HAP-1 (cell line): ENCODE data around the gene CEP85.
"Not testable (repeated sequence)": the region's sequence is repeated elsewhere in the genome, so short reads cannot be mapped to it uniquely, and the experiment has no call there.

Experiments
- DNase-seq, 2 experiments: peaks; one replicate each; pipeline ENCODE4 v3.0.0-alpha.2; 2016 to 2020; ENCODE audit warnings: low spot score in 2 of 2
- H3K27me3 ChIP-seq: fragments of 250-450 bp; sonication (Bioruptor Pico); 2 replicates; pipeline ENCODE4 v1.5.1; 2020; ENCODE audit warnings: low read depth, mild to moderate bottlenecking, moderate library complexity
- H3K36me3 ChIP-seq: fragments of 250-450 bp; sonication (Bioruptor Pico); replicated peaks from 2 replicates; pipeline ENCODE4 v1.5.1; 2020; ENCODE audit warnings: mild to moderate bottlenecking
- H3K4me1 ChIP-seq: fragments of 250-450 bp; sonication (Bioruptor Pico); 2 replicates; pipeline ENCODE4 v1.5.1; 2020; ENCODE audit warnings: mild to moderate bottlenecking
- H3K4me3 ChIP-seq: fragments of 250-450 bp; sonication (Bioruptor Pico); 2 replicates; pipeline ENCODE4 v1.5.1; 2020; ENCODE audit warnings: mild to moderate bottlenecking, moderate library complexity
- H3K9me3 ChIP-seq: fragments of 250-450 bp; sonication (Bioruptor Pico); 2 replicates; pipeline ENCODE4 v1.5.1; 2020; ENCODE audit warnings: mild to moderate bottlenecking, moderate library complexity
- in situ Hi-C: fragments of 300-500 bp; cut with MboI; formaldehyde crosslinking; loops from 3 replicates; pipeline ENCODE4 v1.14.3; 2020; ENCODE audit warnings: low sequenced_read_pairs, inconsistent platforms, mixed read lengths

The CEP85 gene

GRCh38 chr1:26285366-26286063, 51.5 kb downstream of the CEP85 start:
- H3K27me3 ChIP-seq: no peaks in the 10 kb centered on the region
- no peaks in the 10 kb centered on the region for H3K4me1 ChIP-seq
- no peaks in the 10 kb centered on the region for H3K9me3 ChIP-seq
- DNase-seq: peak; percentile 48 to 81
- peaks cover 6% of the 10 kb centered on the region for H3K36me3 ChIP-seq
- H3K4me3 ChIP-seq: no peak overlapping the region
- in situ Hi-C loops: loop anchor here (10.0 kb wide), 1 partner anchor 129 kb away; the partner anchor contains the start of gene LIN28A

GRCh38 chr1:26286064-26286416, 52.0 kb downstream of the CEP85 start:
- Histone ChIP-seq H3K36me3 (peaks cover 6% of the 10 kb centered on the region), H3K9me3 (no peaks in the 10 kb centered on the region), H3K4me3 (no peak overlapping the region), H3K4me1 (no peaks in the 10 kb centered on the region), H3K27me3 (no peaks in the 10 kb centered on the region)
- in situ Hi-C loops: loop anchor here (10.0 kb wide), 1 partner anchor 129 kb away; the partner anchor contains the start of gene LIN28A
- no peak for DNase-seq

GRCh38 chr1:26287033-26287711, 53.2 kb downstream of the CEP85 start:
- no peak for DNase-seq
- H3K36me3 ChIP-seq: no peaks in the 10 kb centered on the region; the same call in 1 of the 2 replicates
- no peaks in the 10 kb centered on the region for H3K4me1 ChIP-seq
- in situ Hi-C loops: loop anchor here (10.0 kb wide), 1 partner anchor 128 kb away; the partner anchor contains the start of gene LIN28A
- no peak overlapping the region for H3K4me3 ChIP-seq
- no peaks in the 10 kb centered on the region for H3K9me3 ChIP-seq
- H3K27me3 ChIP-seq: no peaks in the 10 kb centered on the region

GRCh38 chr1:26287811-26288210, 53.8 kb downstream of the CEP85 start:
- H3K4me1 ChIP-seq: no peaks in the 10 kb centered on the region
- in situ Hi-C loops: loop anchor here (10.0 kb wide), 1 partner anchor 127 kb away; the partner anchor contains the start of gene LIN28A

GRCh38 chr1:26288311-26288941, 54.4 kb downstream of the CEP85 start:
- Histone ChIP-seq H3K4me1 (no peaks in the 10 kb centered on the region), H3K9me3 (no peaks in the 10 kb centered on the region), H3K36me3 (no peaks in the 10 kb centered on the region), H3K27me3 (no peaks in the 10 kb centered on the region), H3K4me3 (no peak overlapping the region)
- in situ Hi-C loops: loop anchor here (10.0 kb wide), 1 partner anchor 126 kb away; the partner anchor contains the start of gene LIN28A
- no peak for DNase-seq

More at GRCh38 chr1:26287811-26288210, 53.8 kb downstream of the CEP85 start:
- no peaks in the 10 kb centered on the region for H3K27me3 ChIP-seq
- H3K9me3 ChIP-seq: no peaks in the 10 kb centered on the region
- DNase-seq: no peak
- H3K36me3 ChIP-seq: no peaks in the 10 kb centered on the region; the same call in 1 of the 2 replicates
- H3K4me3 ChIP-seq: no peak overlapping the region

- H3K36me3 ChIP-seq: no peaks in the 10 kb centered on the region
- DNase-seq: no peak
- in situ Hi-C loops: loop anchor here (10.0 kb wide), 1 partner anchor 125 kb away; the partner anchor contains the start of gene LIN28A
- H3K27me3 ChIP-seq: no peaks in the 10 kb centered on the region
- H3K4me3 ChIP-seq: no peak overlapping the region
- H3K9me3 ChIP-seq: no peaks in the 10 kb centered on the region
- H3K4me1 ChIP-seq: no peaks in the 10 kb centered on the region
These were observed 55.4 kb downstream of the CEP85 start for GRCh38 chr1:26289158-26290059.

GRCh38 chr1:26290122-26290881, 56.3 kb downstream of the CEP85 start:
- Histone ChIP-seq H3K27me3 (no peaks in the 10 kb centered on the region), H3K9me3 (no peaks in the 10 kb centered on the region), H3K4me1 (no peaks in the 10 kb centered on the region), H3K36me3 (no peaks in the 10 kb centered on the region), H3K4me3 (no peak overlapping the region)
- in situ Hi-C loops: no loop called here
- DNase-seq: no peak

GRCh38 chr1:26290882-26291261, 56.9 kb downstream of the CEP85 start:
- Histone ChIP-seq H3K27me3 (no peaks in the 10 kb centered on the region), H3K9me3 (no peaks in the 10 kb centered on the region), H3K36me3 (no peaks in the 10 kb centered on the region), H3K4me3 (no peak overlapping the region), H3K4me1 (no peaks in the 10 kb centered on the region)
- no peak for DNase-seq
- in situ Hi-C loops: no loop called here

GRCh38 chr1:26291433-26291832, 57.4 kb downstream of the CEP85 start:
- H3K9me3 ChIP-seq: no peaks in the 10 kb centered on the region
- H3K36me3 ChIP-seq: no peaks in the 10 kb centered on the region
- no peaks in the 10 kb centered on the region for H3K27me3 ChIP-seq
- no peak overlapping the region for H3K4me3 ChIP-seq
- in situ Hi-C loops: no loop called here
- H3K4me1 ChIP-seq: no peaks in the 10 kb centered on the region
- no peak for DNase-seq

GRCh38 chr1:26291939-26292338, 57.9 kb downstream of the CEP85 start:
- Histone ChIP-seq H3K9me3 (no peaks in the 10 kb centered on the region), H3K4me3 (no peak overlapping the region), H3K36me3 (no peaks in the 10 kb centered on the region), H3K27me3 (no peaks in the 10 kb centered on the region), H3K4me1 (no peaks in the 10 kb centered on the region)
- DNase-seq: no peak
- in situ Hi-C loops: no loop called here

- DNase-seq, H3K27me3 ChIP-seq, H3K9me3 ChIP-seq, H3K4me1 ChIP-seq, H3K36me3 ChIP-seq, H3K4me3 ChIP-seq, in situ Hi-C loops: not testable (repeated sequence)
These were observed 58.7 kb downstream of the CEP85 start for GRCh38 chr1:26292735-26293134.

GRCh38 chr1:26293911-26294463, 60.0 kb downstream of the CEP85 start:
- H3K27me3 ChIP-seq: no peaks in the 10 kb centered on the region
- DNase-seq: no peak
- H3K4me3 ChIP-seq: no peak overlapping the region
- H3K36me3 ChIP-seq: no peaks in the 10 kb centered on the region
- no peaks in the 10 kb centered on the region for H3K9me3 ChIP-seq
- in situ Hi-C loops: no loop called here
- no peaks in the 10 kb centered on the region for H3K4me1 ChIP-seq
